ENCODE measurements around the gene GRIPAP1. TPM values are rescaled to one million over a fixed set of nuclear protein-coding genes. Genes with fewer than 3 reads are reported as not detected.
A peak's percentile ranks its signal among the peaks of the same experiment; 100 is the strongest.

GRIPAP1 gene
- total and polyA plus RNA-seq, 2 of the 13 experiments (the other 11 are each of a cell fraction or from before 2014, with no cell fraction given): 16.1 to 22.6 TPM

DNA sequence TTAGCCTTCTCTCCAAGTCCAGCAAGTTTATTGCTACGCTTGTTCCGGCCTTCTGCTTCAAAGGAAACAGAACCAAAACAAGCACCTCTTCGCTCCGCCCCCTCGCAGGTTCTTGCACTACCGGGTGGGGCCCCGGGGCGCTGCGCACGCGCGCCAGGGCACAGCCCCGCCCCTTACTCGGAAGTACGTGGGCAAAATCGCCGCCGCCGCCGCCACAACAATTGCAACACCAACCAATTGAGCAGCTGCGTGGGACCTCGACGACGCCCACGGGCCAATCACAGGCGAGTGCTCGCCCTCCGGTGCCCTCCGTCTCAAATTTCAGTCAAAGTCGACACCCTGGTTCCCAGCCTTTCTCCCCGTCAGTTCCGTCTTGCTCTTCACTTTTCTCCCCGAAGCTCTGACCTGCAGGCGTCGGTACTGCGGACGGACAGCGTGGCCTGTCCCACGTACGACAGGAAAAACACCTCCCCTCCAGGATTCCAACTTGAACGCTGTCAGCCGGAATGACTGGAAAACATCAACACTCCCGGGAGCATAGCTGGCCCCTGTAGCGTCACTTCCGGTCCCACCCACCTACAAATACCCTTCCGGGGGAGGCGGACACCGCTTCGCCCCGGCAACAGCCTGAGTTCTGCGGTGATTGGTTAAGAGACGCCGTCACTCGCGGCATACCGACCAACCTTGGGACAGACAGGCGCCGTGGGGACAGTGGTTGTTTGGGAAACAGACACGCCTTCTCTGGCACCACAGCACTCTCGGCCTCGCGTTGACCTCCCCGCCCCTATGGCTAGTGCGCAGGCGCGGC lies 44.0 kb downstream of the GRIPAP1 start (continued):
- TF ChIP-seq BRCA1 (CRISPR knock-in tag; IDR thresholded peaks at IDR 0.05) (no peak), MTA1 (CRISPR knock-in tag; IDR thresholded peaks at IDR 0.05; ENCODE audit: borderline replicate concordance) (no peak), CBX5 (CRISPR knock-in tag; IDR thresholded peaks at IDR 0.05; ENCODE audit: borderline replicate concordance) (peak; percentile 31; the same call in 1 of the 2 replicates), CREB1 (IDR thresholded peaks at IDR 0.05) (peak; percentile 89), CREB1 (CRISPR knock-in tag; IDR thresholded peaks at IDR 0.05) (peak; percentile 97), CREM (IDR thresholded peaks at IDR 0.05) (peak; percentile 91), CREM (CRISPR knock-in tag; IDR thresholded peaks at IDR 0.05) (no peak), RXRB (CRISPR knock-in tag; IDR thresholded peaks at IDR 0.05; ENCODE audit: borderline replicate concordance) (0 out of 2 replicates have a peak, but pooled peaks have one; percentile 10), TCF7L2 (IDR thresholded peaks at IDR 0.05; ENCODE audit: low read depth, low read length) (no peak), ELF3 (CRISPR knock-in tag; IDR thresholded peaks at IDR 0.05) (no peak), POLR2AphosphoS5 (IDR thresholded peaks at IDR 0.05; ENCODE audit: low read depth, low read length) (peak; percentile 40; the same call in 1 of the 2 replicates), HHEX (CRISPR knock-in tag; IDR thresholded peaks at IDR 0.05) (no peak), ZNF446 (CRISPR knock-in tag; IDR thresholded peaks at IDR 0.05) (no peak), FOXK2 (IDR thresholded peaks at IDR 0.05) (0 out of 2 replicates have a peak, but pooled peaks have one; percentile 52), ZNF451 (CRISPR knock-in tag; IDR thresholded peaks at IDR 0.05) (no peak), RFXAP (CRISPR knock-in tag; IDR thresholded peaks at IDR 0.05; ENCODE audit: borderline replicate concordance) (peak; percentile 99), FOXK1 (CRISPR knock-in tag; IDR thresholded peaks at IDR 0.05; ENCODE audit: borderline replicate concordance, low read depth) (peak; percentile 57; the same call in 1 of the 2 replicates), ZFP82 (CRISPR knock-in tag; IDR thresholded peaks at IDR 0.05; ENCODE audit: borderline replicate concordance) (no peak), ZNF598 (CRISPR knock-in tag; IDR thresholded peaks at IDR 0.05; ENCODE audit: borderline replicate concordance) (no peak), KDM5B (CRISPR knock-in tag; IDR thresholded peaks at IDR 0.05; ENCODE audit: borderline replicate concordance) (no peak), HOXA3 (CRISPR knock-in tag; IDR thresholded peaks at IDR 0.05) (peak; percentile 58; the same call in 1 of the 2 replicates), ELF1 (CRISPR knock-in tag; IDR thresholded peaks at IDR 0.05) (peak; percentile 65), ZNF260 (CRISPR knock-in tag; IDR thresholded peaks at IDR 0.05; ENCODE audit: borderline replicate concordance, low read depth) (no peak), HES4 (CRISPR knock-in tag; IDR thresholded peaks at IDR 0.05; ENCODE audit: borderline replicate concordance) (no peak), HNRNPK (IDR thresholded peaks at IDR 0.05; ENCODE audit: low read depth, low read length, poor library complexity, severe bottlenecking) (no peak), RFXANK (CRISPR knock-in tag; IDR thresholded peaks at IDR 0.05) (peak; percentile 85; the same call in 1 of the 2 replicates), ZNF136 (CRISPR knock-in tag; IDR thresholded peaks at IDR 0.05; ENCODE audit: low read depth) (no peak), ZNF605 (CRISPR knock-in tag; IDR thresholded peaks at IDR 0.05) (peak; percentile 63; the same call in 1 of the 2 replicates), ZKSCAN8 (CRISPR knock-in tag; IDR thresholded peaks at IDR 0.05; ENCODE audit: borderline replicate concordance) (no peak), ZBTB8A (CRISPR knock-in tag; IDR thresholded peaks at IDR 0.05; ENCODE audit: borderline replicate concordance, low read depth) (no peak), YEATS4 (CRISPR knock-in tag; IDR thresholded peaks at IDR 0.05; ENCODE audit: borderline replicate concordance) (peak; percentile 40; the same call in 1 of the 2 replicates)
- TF ChIP-seq, protein P1, sequence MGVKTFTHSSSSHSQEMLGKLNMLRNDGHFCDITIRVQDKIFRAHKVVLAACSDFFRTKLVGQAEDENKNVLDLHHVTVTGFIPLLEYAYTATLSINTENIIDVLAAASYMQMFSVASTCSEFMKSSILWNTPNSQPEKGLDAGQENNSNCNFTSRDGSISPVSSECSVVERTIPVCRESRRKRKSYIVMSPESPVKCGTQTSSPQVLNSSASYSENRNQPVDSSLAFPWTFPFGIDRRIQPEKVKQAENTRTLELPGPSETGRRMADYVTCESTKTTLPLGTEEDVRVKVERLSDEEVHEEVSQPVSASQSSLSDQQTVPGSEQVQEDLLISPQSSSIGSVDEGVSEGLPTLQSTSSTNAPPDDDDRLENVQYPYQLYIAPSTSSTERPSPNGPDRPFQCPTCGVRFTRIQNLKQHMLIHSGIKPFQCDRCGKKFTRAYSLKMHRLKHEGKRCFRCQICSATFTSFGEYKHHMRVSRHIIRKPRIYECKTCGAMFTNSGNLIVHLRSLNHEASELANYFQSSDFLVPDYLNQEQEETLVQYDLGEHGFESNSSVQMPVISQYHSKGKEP (CRISPR knock-in tag; IDR thresholded peaks at IDR 0.05): no peak
